ENCODE data around the gene PRPF40A.

PRPF40A gene

GRCh38 chr2:152651834-152652233 lies 65.4 kb downstream of the PRPF40A start:
- no peak for DNase-seq (ENCODE audit: low read depth in 2 of 2)

- no peak for DNase-seq (ENCODE audit: low read depth in 2 of 2)
Measured at GRCh38 chr2:152650768-152651371, 66.4 kb downstream of the PRPF40A start.

GRCh38 chr2:152649997-152650396 lies 67.3 kb downstream of the PRPF40A start:
- DNase-seq (ENCODE audit: low read depth in 2 of 2): no peak

GRCh38 chr2:152648336-152648735 lies 68.9 kb downstream of the PRPF40A start:
- DNase-seq (ENCODE audit: low read depth in 2 of 2): no peak

GRCh38 chr2:152647552-152647951 lies 69.7 kb downstream of the PRPF40A start:
- DNase-seq (ENCODE audit: low read depth in 2 of 2): no peak

GRCh38 chr2:152646775-152647174 lies 70.5 kb downstream of the PRPF40A start:
- no peak for DNase-seq (ENCODE audit: low read depth in 2 of 2)

GRCh38 chr2:152646264-152646663 lies 71.0 kb downstream of the PRPF40A start:
- no peak for DNase-seq (ENCODE audit: low read depth in 2 of 2)

GRCh38 chr2:152644189-152644873 lies 72.9 kb downstream of the PRPF40A start:
- DNase-seq (ENCODE audit: low read depth in 2 of 2): no peak

- DNase-seq (ENCODE audit: low read depth in 2 of 2): no peak
Measured at GRCh38 chr2:152638590-152638989, 78.7 kb downstream of the PRPF40A start.

GRCh38 chr2:152638056-152638455 lies 79.2 kb downstream of the PRPF40A start:
- DNase-seq (ENCODE audit: low read depth in 2 of 2): no peak

GRCh38 chr2:152637251-152637650 lies 80.0 kb downstream of the PRPF40A start:
- DNase-seq (ENCODE audit: low read depth in 2 of 2): no peak

GRCh38 chr2:152635635-152636298 lies 81.5 kb downstream of the PRPF40A start:
- peak; percentile 26 to 36 for DNase-seq (ENCODE audit: low read depth in 2 of 2)

- DNase-seq (ENCODE audit: low read depth in 2 of 2): no peak
Measured at GRCh38 chr2:152632736-152633135, 84.5 kb downstream of the PRPF40A start.

- no peak for DNase-seq (ENCODE audit: low read depth in 2 of 2)
Measured at GRCh38 chr2:152630466-152630865, 86.8 kb downstream of the PRPF40A start.

- DNase-seq (ENCODE audit: low read depth in 2 of 2): no peak
Measured at GRCh38 chr2:152629202-152629601, 88.1 kb downstream of the PRPF40A start.

GRCh38 chr2:152627351-152627957 lies 89.8 kb downstream of the PRPF40A start:
- DNase-seq (ENCODE audit: low read depth in 2 of 2): no peak

- DNase-seq (ENCODE audit: low read depth in 2 of 2): no peak
Measured at GRCh38 chr2:152626911-152627339, 90.3 kb downstream of the PRPF40A start.

GRCh38 chr2:152624805-152625204 lies 92.5 kb downstream of the PRPF40A start:
- DNase-seq (ENCODE audit: low read depth in 2 of 2): no peak

GRCh38 chr2:152623775-152624174 lies 93.5 kb downstream of the PRPF40A start:
- no peak for DNase-seq (ENCODE audit: low read depth in 2 of 2)

- no peak for DNase-seq (ENCODE audit: low read depth in 2 of 2)
Measured at GRCh38 chr2:152623076-152623740, 94.1 kb downstream of the PRPF40A start.

- DNase-seq (ENCODE audit: low read depth in 2 of 2): no peak
Measured at GRCh38 chr2:152622219-152622618, 95.0 kb downstream of the PRPF40A start.

GRCh38 chr2:152620985-152621384 lies 96.3 kb downstream of the PRPF40A start:
- DNase-seq (ENCODE audit: low read depth in 2 of 2): no peak

All from activated CD8-positive, alpha-beta memory T cell treated with anti-CD3 and anti-CD28 coated beads for 4 hours (primary cell).